ENCODE results near the gene COX7B.

- TF ChIP-seq POLR2AphosphoS5 (IDR thresholded peaks at IDR 0.05; ENCODE audit: insufficient read depth, low read depth, low read length) (no peak), CTCF (IDR thresholded peaks at IDR 0.05; ENCODE audit: extremely low read depth in 1 of 2, insufficient read depth in 1 of 2, low read depth in 1 of 2, low read length in 2 of 2) (no peak), EZH2 (IDR thresholded peaks at IDR 0.05; ENCODE audit: borderline replicate concordance, low read depth, low read length, severe bottlenecking) (no peak), JUN (IDR thresholded peaks at IDR 0.05; ENCODE audit: borderline replicate concordance, insufficient read depth, insufficient read length, low read depth) (no peak), POLR2A (IDR thresholded peaks at IDR 0.05; ENCODE audit: low read depth, low read length) (no peak), GATA2 (IDR thresholded peaks at IDR 0.05; ENCODE audit: insufficient read depth, insufficient read length, low read depth, low read length) (no peak), MYC (IDR thresholded peaks at IDR 0.05; ENCODE audit: low read depth, low read length) (no peak), MAX (IDR thresholded peaks at IDR 0.05; ENCODE audit: insufficient read depth, insufficient read length) (no peak)
These were observed 37.0 kb downstream of the COX7B start for GRCh38 chrX:77936299-77936698.

Measured in endothelial cell of umbilical vein (primary cell).